AG09319 (cell line): Measurements from ENCODE around the gene CDKN1C.
A peak's percentile ranks its signal among the peaks of the same experiment; 100 is the strongest.

Experiments used
- DNase-seq: peaks from one replicate; pipeline ENCODE4 v3.0.0-alpha.2; 2010; ENCODE audit warnings: low read depth; ENCODE audit errors: extremely low read depth
- TF ChIP-seq, protein P1 (sequence below): IDR thresholded peaks from 2 replicates; pipeline ENCODE4 v1.5.1; 2011; ENCODE audit warnings: low read depth, mild to moderate bottlenecking, inconsistent platforms, low read length, moderate library complexity

The CDKN1C gene

DNA sequence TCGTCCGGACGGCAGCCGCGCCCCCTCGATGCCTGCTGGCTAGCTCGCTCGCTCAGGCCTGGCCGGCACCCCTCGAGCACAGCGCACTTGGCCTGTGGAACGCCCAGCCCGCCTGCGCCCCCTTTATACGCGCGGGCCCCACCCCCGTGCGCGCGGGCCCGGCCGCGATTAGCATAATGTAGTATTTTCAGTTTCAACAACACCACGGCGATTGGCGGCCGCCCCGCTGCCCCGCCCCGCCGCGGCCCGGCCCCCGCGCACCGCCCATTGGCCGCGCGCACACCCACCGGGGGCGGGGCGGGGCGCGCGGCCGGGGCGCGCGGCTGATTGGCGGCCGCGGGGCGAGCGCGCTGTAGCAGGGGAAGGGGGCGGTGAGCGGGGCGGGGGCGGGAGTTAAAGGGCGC, at the start of gene CDKN1C:
Gene CDKN1C, minus strand, starts transcription at position 98 of the 404 bp plus-strand sequence. CDS start 319 bp downstream, outside the sequence.
- peak; percentile 52 for DNase-seq
- TF ChIP-seq, protein P1, sequence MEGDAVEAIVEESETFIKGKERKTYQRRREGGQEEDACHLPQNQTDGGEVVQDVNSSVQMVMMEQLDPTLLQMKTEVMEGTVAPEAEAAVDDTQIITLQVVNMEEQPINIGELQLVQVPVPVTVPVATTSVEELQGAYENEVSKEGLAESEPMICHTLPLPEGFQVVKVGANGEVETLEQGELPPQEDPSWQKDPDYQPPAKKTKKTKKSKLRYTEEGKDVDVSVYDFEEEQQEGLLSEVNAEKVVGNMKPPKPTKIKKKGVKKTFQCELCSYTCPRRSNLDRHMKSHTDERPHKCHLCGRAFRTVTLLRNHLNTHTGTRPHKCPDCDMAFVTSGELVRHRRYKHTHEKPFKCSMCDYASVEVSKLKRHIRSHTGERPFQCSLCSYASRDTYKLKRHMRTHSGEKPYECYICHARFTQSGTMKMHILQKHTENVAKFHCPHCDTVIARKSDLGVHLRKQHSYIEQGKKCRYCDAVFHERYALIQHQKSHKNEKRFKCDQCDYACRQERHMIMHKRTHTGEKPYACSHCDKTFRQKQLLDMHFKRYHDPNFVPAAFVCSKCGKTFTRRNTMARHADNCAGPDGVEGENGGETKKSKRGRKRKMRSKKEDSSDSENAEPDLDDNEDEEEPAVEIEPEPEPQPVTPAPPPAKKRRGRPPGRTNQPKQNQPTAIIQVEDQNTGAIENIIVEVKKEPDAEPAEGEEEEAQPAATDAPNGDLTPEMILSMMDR, result no peak

- TF ChIP-seq, protein P1, result no peak
- DNase-seq, result no peak
Observed at GRCh38 chr11:2934611-2935239, 49.1 kb upstream of the CDKN1C start.

DNA sequence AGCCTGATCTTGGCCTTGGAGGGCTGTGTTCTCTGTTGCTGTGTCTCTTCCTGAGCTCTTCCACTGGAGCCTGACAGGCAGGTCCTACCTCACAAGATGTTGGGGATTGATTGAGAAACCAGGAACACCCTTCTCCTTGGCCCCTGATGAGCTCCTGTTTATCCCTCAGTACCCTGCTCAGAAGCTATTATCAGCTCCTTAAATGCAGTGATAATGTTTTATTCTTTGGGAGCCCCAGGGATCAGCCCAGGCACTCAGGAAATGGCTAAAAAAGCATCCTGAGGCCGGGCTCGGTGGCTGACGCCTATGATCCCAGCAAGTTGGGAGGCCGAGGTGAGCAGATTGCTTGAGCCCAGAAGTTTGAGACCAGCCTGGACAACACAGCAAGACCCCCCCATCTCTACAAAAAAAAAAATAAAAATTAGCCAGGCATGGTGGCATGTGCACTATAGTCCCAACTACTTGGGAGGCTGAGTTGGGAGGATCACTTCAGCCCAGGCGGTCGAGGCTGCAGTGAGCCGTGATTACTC, 48.5 kb upstream of the CDKN1C start:
- TF ChIP-seq, protein P1, result no peak
- DNase-seq, result no peak

DNA sequence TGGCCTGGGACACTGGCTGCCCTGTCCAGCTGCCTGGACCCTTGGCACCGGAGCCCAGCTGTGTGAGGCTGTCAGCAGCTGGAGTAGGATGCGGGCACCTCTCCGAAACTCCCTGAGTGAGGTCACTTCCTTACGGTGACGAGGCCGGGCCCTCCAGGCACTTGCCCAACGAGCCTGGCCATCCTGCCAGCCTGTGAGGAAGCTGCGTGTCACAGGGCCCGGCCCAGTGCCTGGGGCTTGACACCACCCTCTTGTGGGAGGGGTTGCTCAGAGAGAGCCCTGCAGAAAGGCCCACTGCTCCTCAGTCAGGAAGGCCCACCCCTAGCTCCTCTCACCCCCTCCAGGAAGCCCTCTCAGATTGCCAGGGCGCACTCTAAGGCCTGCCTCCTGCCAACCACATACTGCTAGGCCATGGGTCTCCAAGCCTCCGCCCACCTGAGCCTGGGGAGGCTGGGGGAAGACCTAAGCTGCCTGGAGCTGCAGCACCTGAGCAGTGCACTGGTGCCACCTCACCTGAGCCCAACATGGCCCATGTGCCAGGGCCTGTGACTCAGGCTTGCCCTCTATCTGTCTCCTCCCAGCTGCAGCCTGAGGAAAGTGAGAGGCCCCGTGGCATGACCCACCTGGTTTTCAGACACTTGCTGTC, 47.9 kb upstream of the CDKN1C start:
- TF ChIP-seq, protein P1, result no peak
- DNase-seq, result peak; percentile 72

- no peak for DNase-seq
Observed at GRCh38 chr11:2932850-2933251, 47.3 kb upstream of the CDKN1C start.

DNA sequence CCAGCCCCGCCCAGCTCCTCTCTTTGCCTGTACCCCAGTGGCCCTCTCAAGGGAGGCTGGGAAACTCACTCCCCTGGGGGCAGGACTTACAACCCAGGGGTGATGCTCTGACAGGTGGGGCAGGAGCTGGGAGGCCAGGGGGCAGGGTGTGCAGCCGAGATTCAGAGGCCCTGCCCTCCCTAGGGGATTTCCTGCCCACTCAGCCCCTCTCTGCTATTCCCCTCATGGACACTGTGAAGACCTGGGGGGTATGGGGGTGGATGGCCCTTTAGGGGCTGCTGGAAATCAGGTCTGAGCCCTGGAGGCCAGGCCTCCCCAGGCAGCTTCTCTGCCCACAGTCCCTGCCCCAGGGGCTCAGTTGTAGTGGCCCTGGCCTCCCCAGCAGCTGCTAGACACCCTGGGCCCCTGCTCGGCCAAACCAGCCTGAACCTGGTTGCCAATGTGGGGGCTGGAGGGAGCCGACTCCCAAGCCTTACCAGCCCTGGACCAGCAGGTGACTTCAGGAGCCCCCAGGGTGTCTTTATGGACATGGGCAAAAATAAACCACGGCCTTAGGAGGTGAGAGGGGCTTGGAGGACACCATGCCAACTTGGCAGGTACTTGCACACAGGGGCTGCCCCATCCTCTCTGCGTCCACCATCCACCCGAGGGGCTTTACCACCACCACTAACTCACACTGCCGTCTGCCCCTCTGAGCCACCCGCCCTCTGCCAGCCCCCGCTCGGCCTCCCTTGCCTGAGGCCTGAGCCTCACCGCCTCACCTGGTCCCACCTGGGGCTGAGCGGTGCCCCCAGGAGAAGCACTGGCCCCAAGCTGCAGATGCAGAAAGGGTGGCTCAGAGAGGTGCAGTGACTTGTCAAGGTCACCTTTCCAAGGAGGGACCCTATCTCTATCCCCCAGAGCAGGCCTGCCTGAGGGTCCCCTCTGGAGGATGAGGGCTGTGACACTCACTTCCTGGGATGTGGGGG, 46.5 kb upstream of the CDKN1C start:
- no peak for DNase-seq
- TF ChIP-seq, protein P1, result no peak

More at GRCh38 chr11:2932850-2933251, 47.3 kb upstream of the CDKN1C start:
- TF ChIP-seq, protein P1, result no peak
